NCI-H774 (cell line): ENCODE measurements around the gene MCM5.
A peak's percentile ranks its signal among the peaks of the same experiment; 100 is the strongest.
"Not testable (repeated sequence)": the region's sequence is repeated elsewhere in the genome, so short reads cannot be mapped to it uniquely, and the experiment has no call there.

ENCODE experiments used
- DNase-seq: peaks from one replicate; lab custom pipeline; 2025; lab: John Stamatoyannopoulos, UW

Gene MCM5

GRCh38 chr22:35399678-35400500 is at the start of gene MCM5:
Gene MCM5 (plus strand): TSS chr22:35400140. CDS start chr22:35400439, 299 bp downstream.
- peak; percentile 87 for DNase-seq

GRCh38 chr22:35350539-35351503 is 49.1 kb upstream of the MCM5 start:
- peak; percentile 56 for DNase-seq

GRCh38 chr22:35352214-35353111 is 47.5 kb upstream of the MCM5 start:
- no peak for DNase-seq

- DNase-seq: no peak
Observed at GRCh38 chr22:35353318-35353717, 46.6 kb upstream of the MCM5 start.

GRCh38 chr22:35354068-35354467 is 45.9 kb upstream of the MCM5 start:
- DNase-seq: no peak

GRCh38 chr22:35357883-35358621 is 41.9 kb upstream of the MCM5 start:
- DNase-seq: no peak

- no peak for DNase-seq
Observed at GRCh38 chr22:35359380-35360065, 40.4 kb upstream of the MCM5 start.

GRCh38 chr22:35361001-35361558 is 38.9 kb upstream of the MCM5 start:
- no peak for DNase-seq

GRCh38 chr22:35363566-35364086 is 36.3 kb upstream of the MCM5 start:
- DNase-seq: no peak

- DNase-seq: not testable (repeated sequence)
Observed at GRCh38 chr22:35364230-35364629, 35.7 kb upstream of the MCM5 start.

- no peak for DNase-seq
Observed at GRCh38 chr22:35367331-35367886, 32.5 kb upstream of the MCM5 start.

GRCh38 chr22:35368386-35368785 is 31.6 kb upstream of the MCM5 start:
- DNase-seq: no peak

GRCh38 chr22:35369996-35370395 is 29.9 kb upstream of the MCM5 start:
- DNase-seq: no peak

- no peak for DNase-seq
Observed at GRCh38 chr22:35373781-35374180, 26.2 kb upstream of the MCM5 start.

GRCh38 chr22:35375031-35375430 is 24.9 kb upstream of the MCM5 start:
- no peak for DNase-seq

GRCh38 chr22:35375526-35375925 is 24.4 kb upstream of the MCM5 start:
- no peak for DNase-seq

GRCh38 chr22:35376728-35377472 is 23.0 kb upstream of the MCM5 start:
- DNase-seq: peak; percentile 64

GRCh38 chr22:35377735-35378134 is 22.2 kb upstream of the MCM5 start:
- no peak for DNase-seq

- DNase-seq: no peak
Observed at GRCh38 chr22:35378621-35379020, 21.3 kb upstream of the MCM5 start.
